Activated naive CD8-positive, alpha-beta T cell (primary cell): Measurements from ENCODE around the gene CHCHD2.

ENCODE experiments used
- H3K27ac Mint-ChIP-seq: one replicate; pipeline ENCODE4 v1.8.0; 2021; ENCODE audit warnings: mixed read lengths
- H3K27me3 Mint-ChIP-seq: one replicate; pipeline ENCODE4 v1.8.0; 2021; ENCODE audit warnings: mixed read lengths
- H3K36me3 Mint-ChIP-seq: one replicate; pipeline ENCODE4 v1.8.0; 2021; ENCODE audit warnings: mixed read lengths
- H3K4me1 Mint-ChIP-seq: one replicate; pipeline ENCODE4 v1.8.0; 2021; ENCODE audit warnings: low read depth, mixed read lengths
- H3K4me3 Mint-ChIP-seq: one replicate; pipeline ENCODE4 v1.8.0; 2021; ENCODE audit warnings: mild to moderate bottlenecking, mixed read lengths
- H3K9me3 Mint-ChIP-seq: one replicate; pipeline ENCODE4 v1.8.0; 2021; ENCODE audit warnings: low read depth, mixed read lengths

Gene CHCHD2

DNA sequence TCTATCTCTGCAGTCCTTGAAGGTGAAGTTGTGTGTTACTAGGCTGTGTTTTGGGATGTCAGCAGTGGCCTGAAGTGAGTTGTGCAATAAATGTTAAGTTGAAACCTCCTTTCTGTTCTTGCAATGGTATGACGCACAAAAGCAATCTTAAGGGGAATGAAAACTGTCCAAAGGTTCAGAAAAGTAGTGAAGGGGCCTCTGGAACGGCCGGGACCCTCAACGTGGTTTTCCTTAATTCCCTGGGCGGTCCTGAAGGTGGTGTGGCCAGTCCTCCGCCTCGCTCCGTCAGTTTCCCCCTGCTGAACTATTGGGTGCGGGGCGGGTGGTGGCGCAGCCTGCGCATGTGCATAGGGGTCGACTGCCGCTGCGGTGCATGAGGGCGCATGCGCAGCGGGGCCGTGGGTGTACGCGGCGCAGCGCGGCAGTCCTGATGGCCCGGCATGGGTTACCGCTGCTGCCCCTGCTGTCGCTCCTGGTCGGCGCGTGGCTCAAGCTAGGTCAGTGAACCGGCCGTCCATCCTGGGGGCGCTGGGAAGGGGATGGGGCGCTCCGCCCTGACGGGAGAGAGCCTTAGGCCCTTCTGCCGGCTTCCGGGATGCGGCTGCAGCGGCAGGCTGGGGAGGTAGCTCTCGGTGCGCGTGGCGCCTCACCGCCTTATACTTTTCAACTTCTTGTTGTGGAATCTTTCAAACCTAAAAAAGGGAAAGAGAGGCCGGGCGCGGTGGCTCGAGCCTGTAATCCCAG, 42.2 kb downstream of the CHCHD2 start, which contains the start of gene SUMF2:
Gene SUMF2 (plus strand): TSS at position 405 of the 744 bp plus-strand sequence. CDS start 26 bp downstream, at position 431.
- peak within 1 kb of the TSS; percentile 84 for H3K27ac Mint-ChIP-seq
- peak within 1 kb of the TSS; percentile 94 for H3K4me3 Mint-ChIP-seq
- H3K27me3 Mint-ChIP-seq = no peaks in the 10 kb centered on the region
- H3K4me1 Mint-ChIP-seq = peaks cover 39% of the 10 kb centered on the region
- H3K9me3 Mint-ChIP-seq = no peaks in the 10 kb centered on the region
- peaks cover 18% of the 10 kb centered on the region for H3K36me3 Mint-ChIP-seq

DNA sequence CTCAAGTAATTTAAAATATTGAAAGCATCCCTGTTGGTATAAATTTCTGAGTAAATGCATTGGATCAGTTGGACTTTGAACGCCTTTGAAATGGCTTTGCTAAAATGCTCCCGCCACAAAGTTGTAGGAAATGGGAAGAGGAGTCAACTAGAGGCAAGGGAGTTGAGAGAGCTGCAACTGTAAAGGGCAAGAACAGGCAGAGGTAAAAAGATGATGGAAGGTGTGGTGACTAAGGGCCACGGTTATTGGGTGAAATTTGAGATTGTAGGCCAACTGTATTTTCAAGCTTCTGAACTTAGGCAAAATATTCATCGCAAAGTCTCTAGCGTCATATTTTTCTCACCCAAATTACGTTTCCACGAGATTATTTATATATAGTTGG, 42.8 kb downstream of the CHCHD2 start:
- Mint-ChIP-seq H3K27ac (peak overlapping the region; percentile 84), H3K4me3 (peak overlapping the region; percentile 94), H3K27me3 (no peaks in the 10 kb centered on the region), H3K4me1 (peaks cover 38% of the 10 kb centered on the region), H3K9me3 (no peaks in the 10 kb centered on the region), H3K36me3 (peaks cover 16% of the 10 kb centered on the region)

DNA sequence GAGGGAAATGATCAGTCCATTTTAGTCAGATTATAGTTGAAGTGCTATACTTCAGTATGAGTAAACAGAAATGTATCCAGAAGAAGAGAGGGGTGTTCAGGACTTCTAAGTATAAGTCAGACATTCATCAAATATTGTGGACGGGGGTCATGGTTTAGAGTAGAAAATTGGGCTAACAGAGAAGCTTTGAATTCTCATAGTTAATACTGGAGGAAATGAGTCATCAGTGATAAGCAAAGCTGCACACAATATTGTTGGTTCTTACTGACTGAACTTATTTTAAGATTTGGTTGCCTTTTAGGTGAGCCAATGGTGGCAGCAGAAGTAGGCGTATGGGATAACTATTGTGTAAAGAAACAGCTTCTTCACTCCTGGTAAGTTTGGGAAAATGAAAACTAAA, 43.9 kb downstream of the CHCHD2 start:
- Mint-ChIP-seq H3K27ac (peak overlapping the region; percentile 90), H3K36me3 (peaks cover 16% of the 10 kb centered on the region), H3K4me3 (peak overlapping the region; percentile 71), H3K27me3 (no peaks in the 10 kb centered on the region), H3K4me1 (peaks cover 43% of the 10 kb centered on the region), H3K9me3 (no peaks in the 10 kb centered on the region)

DNA sequence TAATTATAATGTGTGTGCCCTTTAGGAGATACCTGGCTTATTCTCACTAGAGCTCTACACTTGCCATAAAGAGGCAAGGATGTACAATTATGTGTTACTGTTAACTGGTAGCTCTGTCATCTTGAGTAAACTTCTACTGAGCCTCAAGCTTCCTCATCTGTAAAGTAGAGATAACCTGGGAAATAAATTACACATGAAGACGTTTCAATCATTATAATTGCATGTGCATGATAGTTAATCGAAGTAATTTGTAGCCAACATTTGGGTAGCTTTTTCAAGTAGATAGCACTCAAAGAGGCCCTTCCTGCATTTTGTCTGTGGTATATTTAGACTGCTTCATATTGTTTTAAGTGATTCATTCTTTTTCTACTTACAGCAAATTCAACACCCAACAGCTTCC, 52.3 kb downstream of the CHCHD2 start:
- H3K4me3 Mint-ChIP-seq = peak overlapping the region; percentile 99
- H3K36me3 Mint-ChIP-seq = peaks cover 7% of the 10 kb centered on the region
- H3K9me3 Mint-ChIP-seq = no peaks in the 10 kb centered on the region
- no peaks in the 10 kb centered on the region for H3K27me3 Mint-ChIP-seq
- peaks cover 52% of the 10 kb centered on the region for H3K4me1 Mint-ChIP-seq
- H3K27ac Mint-ChIP-seq = peak overlapping the region; percentile 73

DNA sequence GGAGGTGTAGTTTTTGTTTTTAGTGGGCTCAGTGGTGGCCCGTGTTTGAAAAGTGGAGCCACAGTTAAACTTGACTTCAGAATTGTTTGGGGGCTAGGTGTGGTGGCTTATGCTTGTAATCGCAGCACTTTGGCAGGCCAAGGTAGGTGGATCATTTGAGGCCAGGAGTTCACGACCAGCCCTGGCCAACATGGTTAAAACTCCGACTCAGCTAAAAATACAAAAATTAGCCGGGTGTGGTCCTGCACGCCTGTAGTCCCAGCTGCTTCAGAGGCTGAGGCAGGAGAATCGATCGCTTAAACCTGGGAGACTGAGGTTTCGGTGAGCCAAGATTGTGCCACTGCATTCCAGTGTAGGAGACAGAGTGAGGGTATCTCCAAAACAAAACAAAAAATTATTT, 52.9 kb downstream of the CHCHD2 start:
- peaks cover 7% of the 10 kb centered on the region for H3K36me3 Mint-ChIP-seq
- peak overlapping the region; percentile 54 for H3K27ac Mint-ChIP-seq
- peak overlapping the region; percentile 99 for H3K4me3 Mint-ChIP-seq
- no peaks in the 10 kb centered on the region for H3K27me3 Mint-ChIP-seq
- H3K4me1 Mint-ChIP-seq = peaks cover 52% of the 10 kb centered on the region
- no peaks in the 10 kb centered on the region for H3K9me3 Mint-ChIP-seq
